GM18520 (cell line): ENCODE measurements around the gene LRRTM4.
"Not testable (repeated sequence)": the region's sequence is repeated elsewhere in the genome, so short reads cannot be mapped to it uniquely, and the experiment has no call there.

Experiments
- ATAC-seq: cut with Tn5 transposase; IDR thresholded peaks from one replicate; pipeline ENCODE4 v1.9.1; 2021; ENCODE audit not compliant: unreplicated experiment

The LRRTM4 gene

GRCh38 chr2:76895469-76895868 lies 626.7 kb downstream of the LRRTM4 start:
- no peak for ATAC-seq

GRCh38 chr2:76870581-76870980 lies 651.6 kb downstream of the LRRTM4 start:
- no peak for ATAC-seq

GRCh38 chr2:76870011-76870410 lies 652.2 kb downstream of the LRRTM4 start:
- no peak for ATAC-seq

- no peak for ATAC-seq
Observed at GRCh38 chr2:76867854-76868253, 654.3 kb downstream of the LRRTM4 start.

GRCh38 chr2:76866464-76866863 lies 655.7 kb downstream of the LRRTM4 start:
- ATAC-seq: no peak

- no peak for ATAC-seq
Observed at GRCh38 chr2:76862901-76863300, 659.3 kb downstream of the LRRTM4 start.

GRCh38 chr2:76861708-76862107 lies 660.5 kb downstream of the LRRTM4 start:
- no peak for ATAC-seq

- ATAC-seq: no peak
Observed at GRCh38 chr2:76851000-76851399, 671.2 kb downstream of the LRRTM4 start.

GRCh38 chr2:76849086-76849485 lies 673.1 kb downstream of the LRRTM4 start:
- no peak for ATAC-seq

GRCh38 chr2:76839826-76840225 lies 682.4 kb downstream of the LRRTM4 start:
- ATAC-seq: no peak

- no peak for ATAC-seq
Observed at GRCh38 chr2:76829374-76830234, 692.6 kb downstream of the LRRTM4 start.

- no peak for ATAC-seq
Observed at GRCh38 chr2:76826691-76827090, 695.5 kb downstream of the LRRTM4 start.

- no peak for ATAC-seq
Observed at GRCh38 chr2:76825140-76825970, 696.8 kb downstream of the LRRTM4 start.

GRCh38 chr2:76821731-76822130 lies 700.4 kb downstream of the LRRTM4 start:
- no peak for ATAC-seq

- no peak for ATAC-seq
Observed at GRCh38 chr2:76813084-76813483, 709.1 kb downstream of the LRRTM4 start.

- no peak for ATAC-seq
Observed at GRCh38 chr2:76812156-76812555, 710.0 kb downstream of the LRRTM4 start.

GRCh38 chr2:76809136-76809535 lies 713.0 kb downstream of the LRRTM4 start:
- no peak for ATAC-seq

GRCh38 chr2:76808732-76809131 lies 713.4 kb downstream of the LRRTM4 start:
- ATAC-seq: no peak

- no peak for ATAC-seq
Observed at GRCh38 chr2:76793647-76794334, 728.4 kb downstream of the LRRTM4 start.

- not testable (repeated sequence) for ATAC-seq
Observed at GRCh38 chr2:76781313-76781712, 740.9 kb downstream of the LRRTM4 start.

- ATAC-seq: peak; percentile 61
Observed at GRCh38 chr2:76763276-76763675, 758.9 kb downstream of the LRRTM4 start.

GRCh38 chr2:76760367-76760704 lies 761.8 kb downstream of the LRRTM4 start:
- no peak for ATAC-seq
